ENCODE results near the gene BAIAP2L2.
"Not testable (repeated sequence)": the region's sequence is repeated elsewhere in the genome, so short reads cannot be mapped to it uniquely, and the experiment has no call there.

BAIAP2L2 gene

DNA sequence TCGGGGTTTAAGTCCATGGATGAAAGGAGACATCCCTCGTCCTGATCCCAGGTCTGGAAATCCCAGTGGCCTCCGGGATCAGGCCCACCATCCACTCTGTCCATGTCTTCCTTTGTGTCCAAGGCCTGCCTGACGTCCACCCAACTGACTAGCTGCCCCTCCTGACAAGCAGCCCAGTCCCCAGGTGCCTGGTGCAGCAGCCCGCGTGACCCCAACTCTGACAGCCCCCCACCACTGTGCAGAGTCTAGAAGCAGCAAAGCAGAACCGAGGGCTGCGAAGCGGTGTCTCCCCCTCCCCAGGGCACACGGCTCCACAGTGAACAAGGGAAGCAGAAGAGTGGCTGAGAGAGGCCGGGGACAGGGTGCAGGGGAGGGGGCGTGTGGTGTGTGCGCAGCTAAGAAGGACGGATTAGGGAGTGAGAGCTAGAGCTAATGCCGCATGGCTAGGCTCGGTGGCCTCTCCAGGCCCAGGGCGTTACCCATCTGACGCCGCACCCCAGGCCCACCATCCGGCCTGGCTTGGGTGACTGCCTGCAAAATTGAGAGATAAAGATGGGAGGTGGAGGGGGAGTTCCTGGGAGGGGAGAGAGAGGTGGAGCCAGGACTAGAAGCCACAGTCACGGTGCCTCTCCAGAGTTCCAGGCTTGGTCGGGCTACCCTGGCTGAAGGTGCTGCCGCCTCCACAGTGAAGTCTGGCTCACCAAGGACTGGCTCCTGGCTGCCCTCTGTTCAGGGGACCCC, 16.6 kb upstream of the BAIAP2L2 start:
- no peak for DNase-seq

- DNase-seq = no peak
Measured at GRCh38 chr22:38125751-38126201, 15.3 kb upstream of the BAIAP2L2 start.

- no peak for DNase-seq
Measured at GRCh38 chr22:38125038-38125610, 14.6 kb upstream of the BAIAP2L2 start.

DNA sequence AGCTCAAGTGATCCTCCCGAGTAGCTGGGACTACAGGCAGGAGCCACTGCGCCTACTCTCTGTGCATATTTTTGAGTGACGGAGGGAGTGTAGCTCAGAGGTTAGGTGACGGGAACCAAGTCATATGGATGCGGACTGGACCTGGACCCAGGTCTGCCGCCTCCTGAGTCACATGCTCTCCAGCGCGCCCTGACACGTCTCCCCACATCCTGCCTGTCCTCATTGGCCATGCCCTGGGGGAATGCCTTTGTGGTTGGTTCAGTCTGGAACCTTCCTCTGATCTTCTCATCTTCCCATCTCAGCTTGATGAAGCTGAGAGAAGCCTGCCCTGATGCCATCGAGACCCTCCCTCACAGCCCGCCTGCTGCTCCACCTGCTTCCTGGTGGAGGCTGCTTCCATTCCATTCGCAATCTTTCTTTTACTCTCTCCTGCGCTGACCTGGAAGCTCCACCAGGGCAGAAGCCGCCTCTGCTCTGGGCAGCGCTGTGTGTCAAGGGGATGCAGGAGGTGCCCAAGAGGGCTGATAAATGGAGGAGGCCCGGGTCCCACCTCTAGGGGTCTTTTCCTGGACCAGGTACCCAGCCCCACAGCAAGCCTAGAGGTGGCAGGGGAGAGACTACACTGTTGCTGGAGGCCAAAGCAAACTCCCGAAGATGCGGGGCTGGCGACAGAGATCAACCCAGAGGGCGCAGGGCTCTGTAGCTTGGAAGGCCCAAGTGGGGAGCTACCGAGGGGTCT, 13.9 kb upstream of the BAIAP2L2 start:
- no peak for DNase-seq

GRCh38 chr22:38122616-38123015, 12.1 kb upstream of the BAIAP2L2 start:
- no peak for DNase-seq

GRCh38 chr22:38120359-38121110, 10.1 kb upstream of the BAIAP2L2 start:
- DNase-seq = no peak

DNA sequence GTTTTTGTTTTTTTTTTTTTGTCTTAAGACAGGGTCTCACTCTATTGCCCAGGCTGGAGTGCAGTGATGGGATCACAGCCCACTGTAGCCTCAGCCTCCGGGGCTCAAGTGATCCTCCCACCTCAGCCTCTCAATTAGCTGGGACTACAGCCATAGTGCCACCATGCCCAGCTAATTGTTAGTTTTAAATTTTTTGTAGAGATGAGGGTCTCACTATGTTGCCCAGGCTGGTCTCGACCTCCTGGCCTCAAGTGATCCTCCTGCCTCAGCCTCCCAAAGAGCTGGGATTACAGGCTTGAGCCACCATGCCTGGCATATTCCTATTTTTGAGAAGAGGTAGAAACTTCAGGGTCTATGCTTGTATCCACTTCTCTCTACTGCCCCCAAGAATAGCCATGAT, 8.3 kb upstream of the BAIAP2L2 start:
- not testable (repeated sequence) for DNase-seq

- DNase-seq = no peak
Measured at GRCh38 chr22:38118182-38118581, 7.7 kb upstream of the BAIAP2L2 start.

DNA sequence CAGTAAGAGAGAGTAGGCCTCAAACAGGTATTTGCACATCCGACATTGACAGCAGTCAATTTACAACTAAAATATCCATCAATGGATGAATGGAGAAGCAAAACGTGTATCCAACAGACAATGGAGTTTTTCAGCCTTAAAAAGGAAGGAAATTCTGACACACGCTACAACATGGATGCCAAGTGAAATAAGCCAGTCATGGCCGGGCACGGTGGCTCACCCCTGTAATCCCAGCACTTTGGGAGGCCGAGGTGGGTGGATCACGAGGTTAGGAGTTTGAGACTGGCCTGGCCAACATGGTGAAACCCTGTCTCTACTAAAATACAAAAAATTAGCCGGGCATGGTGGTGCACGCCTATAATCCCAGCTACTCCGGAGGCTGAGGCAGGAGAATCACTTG, 7.1 kb upstream of the BAIAP2L2 start:
- DNase-seq = not testable (repeated sequence)

GRCh38 chr22:38115423-38116205, 5.1 kb upstream of the BAIAP2L2 start:
- no peak for DNase-seq

- peak; percentile 45 for DNase-seq
Measured at GRCh38 chr22:38114484-38115398, 4.3 kb upstream of the BAIAP2L2 start.

DNA sequence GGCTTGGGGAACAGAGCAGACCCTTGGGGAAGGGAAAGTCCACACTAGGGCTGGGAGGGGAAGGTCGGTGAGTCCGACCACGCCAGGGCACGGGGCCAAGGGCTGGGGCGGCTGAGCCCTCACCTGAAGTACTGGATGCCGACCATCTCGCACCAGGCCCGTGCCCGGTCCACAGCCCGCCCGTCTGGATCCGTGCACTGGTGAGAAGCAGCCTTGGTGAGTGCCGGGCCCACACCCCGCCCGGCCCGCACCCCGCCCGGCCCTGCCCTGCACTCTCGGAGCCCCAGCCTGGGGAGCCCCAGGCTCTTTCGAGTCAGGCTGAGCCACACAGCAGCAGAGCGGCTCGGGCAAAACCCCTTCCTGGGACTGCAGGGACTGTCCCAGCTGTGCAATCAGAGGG, 1.9 kb upstream of the BAIAP2L2 start:
- no peak for DNase-seq

DNA sequence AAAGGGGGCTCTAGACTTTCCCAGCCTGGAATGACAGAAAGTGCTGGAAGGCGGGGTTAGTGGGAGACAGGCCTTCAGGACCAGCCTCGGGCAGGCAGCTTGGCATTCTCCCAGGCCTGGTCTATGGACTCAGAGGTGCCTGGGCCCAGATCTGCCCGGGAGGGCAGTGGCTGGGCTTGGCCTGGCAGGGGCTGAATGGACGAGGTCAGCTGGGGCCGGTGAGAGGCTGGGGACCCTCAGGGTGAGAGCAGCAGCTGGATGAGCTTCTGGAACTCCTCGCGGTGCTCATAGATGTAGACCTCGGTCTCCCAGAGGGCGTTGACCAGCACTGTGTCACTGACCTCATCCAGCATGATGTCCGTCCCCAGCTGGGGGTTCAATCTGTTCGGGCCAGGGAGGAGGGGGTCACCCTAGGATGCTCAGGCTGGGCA, 1.5 kb upstream of the BAIAP2L2 start:
- DNase-seq = no peak

DNA sequence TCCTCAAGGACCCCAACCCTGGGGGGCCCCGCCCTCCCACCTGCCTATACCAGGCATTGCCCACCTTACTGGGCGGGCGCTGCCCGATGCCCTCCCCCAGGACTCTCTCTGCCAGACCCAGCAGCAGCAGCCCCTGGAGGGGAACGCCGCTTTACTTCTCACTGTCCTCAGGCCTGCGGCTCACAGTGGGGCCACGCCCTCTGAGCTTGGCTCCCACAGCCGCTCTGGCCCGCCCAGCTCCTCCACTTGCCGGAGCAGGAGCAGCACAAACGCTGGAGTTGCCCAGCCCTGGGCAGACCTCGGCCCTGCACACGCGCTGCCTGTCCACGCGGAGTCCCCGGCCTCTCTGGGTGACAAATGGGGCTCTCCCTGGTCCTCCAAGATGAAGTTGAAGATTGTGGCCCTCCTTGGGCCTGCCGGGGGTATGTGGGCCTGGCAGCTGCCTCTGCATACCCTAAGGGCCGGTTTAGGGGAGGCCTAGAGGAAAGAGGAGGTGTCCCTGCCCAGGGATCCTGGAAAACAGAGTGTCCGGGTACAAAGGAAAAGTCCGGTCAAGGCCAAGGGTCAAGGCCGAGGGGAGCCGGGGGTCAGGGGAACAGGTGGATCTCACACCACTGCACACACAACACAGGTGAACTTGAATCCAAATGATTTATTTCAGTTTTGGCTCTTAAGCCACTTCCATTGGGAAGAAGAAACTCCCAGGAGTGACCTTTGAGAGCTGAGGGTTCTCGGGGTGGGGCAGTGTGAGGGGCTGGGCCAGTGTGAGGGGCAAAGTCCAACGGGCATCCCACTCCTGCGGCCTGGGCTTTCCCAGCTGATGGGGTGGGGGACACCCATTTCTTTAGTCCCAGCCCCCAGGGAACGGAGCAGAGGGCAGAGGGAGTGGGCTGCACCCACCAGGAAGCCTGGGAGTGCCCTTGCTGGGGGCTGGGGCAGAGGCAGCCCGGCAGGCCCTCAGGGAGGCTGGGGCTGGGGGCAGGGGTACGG, 674 bp upstream of the BAIAP2L2 start:
- DNase-seq = no peak

DNA sequence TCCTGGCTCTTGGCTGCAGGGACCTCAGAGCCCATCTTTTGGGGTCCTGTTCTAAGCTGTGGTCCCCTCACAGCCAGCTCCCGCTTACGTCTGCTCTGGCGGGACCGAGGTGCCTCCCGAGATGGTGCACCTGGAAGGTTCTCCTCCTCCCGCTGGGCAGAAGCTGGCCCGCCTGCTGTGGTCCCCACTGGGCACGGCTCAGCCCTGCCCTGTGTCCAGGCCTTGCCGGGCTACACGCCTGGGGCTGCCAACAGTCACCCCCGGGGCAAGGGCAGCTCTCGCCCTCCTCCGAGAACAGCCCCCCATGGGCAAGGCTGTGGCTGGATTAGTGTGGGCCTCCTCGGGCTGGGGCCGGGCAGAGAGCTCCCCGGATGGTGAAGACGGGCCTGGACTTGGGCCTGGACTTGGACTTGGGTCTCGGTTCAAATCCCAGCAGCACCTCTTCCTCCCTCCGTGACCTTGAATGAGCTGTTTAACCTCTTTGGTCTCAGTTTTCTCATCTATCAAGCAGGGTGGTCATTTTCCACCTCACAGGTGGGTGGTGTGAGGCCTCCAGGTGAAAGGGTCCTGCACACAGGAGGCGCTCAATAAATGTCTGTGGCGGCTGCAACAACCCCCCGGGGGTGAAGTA, 998 bp downstream of the BAIAP2L2 start:
- no peak for DNase-seq

GRCh38 chr22:38108561-38109319, 1.7 kb downstream of the BAIAP2L2 start:
- no peak for DNase-seq

GRCh38 chr22:38107692-38108515, 2.6 kb downstream of the BAIAP2L2 start:
- DNase-seq = no peak

Measured in NCI-H2171 (cell line).